Stimulated activated CD4-positive, alpha-beta T cell treated with anti-CD3 and anti-CD28 coated beads, Interleukin-15, amount 100 ng/mL, for 1 hour (primary cell): ENCODE results near the gene NUTM2D.
A peak's percentile ranks its signal among the peaks of the same experiment; 100 is the strongest.
"Not testable (repeated sequence)": the region's sequence is repeated elsewhere in the genome, so short reads cannot be mapped to it uniquely, and the experiment has no call there.

Experiments used
- DNase-seq, 2 donors: peaks; one replicate each; pipeline ENCODE4 v3.0.0-alpha.2; 2020; ENCODE audit warnings: low read depth in 1 of 2, low spot score in 1 of 2

NUTM2D gene

GRCh38 chr10:87357444-87357843, at the start of gene NUTM2D:
Gene NUTM2D (plus strand): TSS chr10:87357744. CDS start chr10:87358266, 522 bp downstream.
- DNase-seq: not testable (repeated sequence)

- not testable (repeated sequence) for DNase-seq
Observed at GRCh38 chr10:87308702-87309101, 48.8 kb upstream of the NUTM2D start.

- not testable (repeated sequence) for DNase-seq
Observed at GRCh38 chr10:87309657-87310056, 47.9 kb upstream of the NUTM2D start.

DNA sequence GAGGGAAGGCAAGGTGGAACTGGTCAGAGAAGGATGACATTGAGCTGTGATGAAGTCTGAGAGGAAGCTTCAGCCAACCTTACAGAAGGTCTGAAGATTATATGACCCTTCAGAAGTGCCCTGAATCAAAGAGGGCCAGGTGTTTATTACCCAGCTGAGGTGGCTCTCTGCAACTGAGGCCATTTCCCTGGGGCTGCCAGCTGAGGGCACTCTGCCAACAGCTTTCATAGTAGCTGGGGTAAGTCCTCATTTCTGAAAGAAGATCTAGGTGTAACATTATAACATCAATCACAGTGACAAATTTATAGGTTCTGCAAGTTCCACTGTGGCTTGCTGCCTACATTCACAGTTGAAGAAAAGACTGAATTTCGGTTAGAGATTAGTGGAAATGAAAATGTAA, 46.0 kb upstream of the NUTM2D start:
- not testable (repeated sequence) for DNase-seq

DNA sequence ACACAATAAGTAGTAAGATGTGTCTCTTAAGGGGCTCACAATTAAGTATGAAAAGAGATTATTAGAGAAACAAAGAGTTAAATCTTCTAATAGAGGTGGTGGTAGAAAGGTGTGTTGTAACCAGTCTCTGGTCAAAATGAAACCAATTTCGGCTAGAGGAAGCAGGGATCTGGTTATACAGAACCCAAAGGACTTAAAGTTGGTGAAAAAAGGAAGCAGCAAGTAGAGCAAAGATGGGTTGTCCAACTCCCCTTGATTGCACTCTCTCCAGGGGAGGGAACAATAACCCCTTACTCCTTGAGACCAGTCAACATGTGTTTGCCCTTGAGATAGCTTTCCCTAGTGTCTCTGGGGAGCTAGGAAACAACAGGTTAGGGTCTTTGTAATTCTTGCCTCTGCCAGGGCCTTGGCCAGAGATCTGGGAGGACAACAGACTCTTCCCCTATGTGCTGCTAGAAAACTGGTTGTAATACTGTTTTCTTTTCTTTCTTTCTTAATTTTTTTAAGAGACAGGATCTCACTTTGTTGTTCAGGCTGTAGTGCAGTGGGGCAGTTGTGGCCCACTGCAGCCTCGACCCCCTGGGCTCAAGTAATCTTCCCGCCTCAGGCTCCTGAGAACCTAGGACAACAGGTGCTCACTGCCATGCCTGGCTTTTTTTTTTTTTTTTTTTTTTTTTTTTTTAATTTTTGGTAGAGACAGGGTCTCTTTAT, 43.7 kb upstream of the NUTM2D start:
- DNase-seq: not testable (repeated sequence)

- not testable (repeated sequence) for DNase-seq
Observed at GRCh38 chr10:87314360-87314973, 43.1 kb upstream of the NUTM2D start.

- not testable (repeated sequence) for DNase-seq
Observed at GRCh38 chr10:87321505-87321904, 36.0 kb upstream of the NUTM2D start.

GRCh38 chr10:87324559-87324958, 33.0 kb upstream of the NUTM2D start:
- not testable (repeated sequence) for DNase-seq

GRCh38 chr10:87327958-87328357, 29.6 kb upstream of the NUTM2D start:
- DNase-seq: not testable (repeated sequence)

DNA sequence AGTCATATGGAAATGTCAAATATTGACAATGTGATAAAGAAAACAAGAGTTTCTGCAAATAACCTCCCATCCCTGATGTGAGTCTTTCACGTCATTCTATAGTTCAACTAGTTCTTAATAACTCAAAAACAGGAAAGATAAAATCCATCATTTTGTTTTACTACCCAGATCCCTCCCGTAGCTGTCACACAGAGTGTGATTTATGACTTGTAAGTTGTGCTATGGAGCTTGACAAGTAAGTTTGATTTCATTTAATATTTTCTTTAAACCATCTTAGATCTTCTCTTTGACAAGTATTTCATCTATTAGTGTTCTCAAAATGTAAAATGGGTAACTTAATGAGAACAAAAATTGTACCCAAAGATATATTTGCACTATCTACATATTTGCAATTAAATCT, 28.4 kb upstream of the NUTM2D start:
- not testable (repeated sequence) for DNase-seq

DNA sequence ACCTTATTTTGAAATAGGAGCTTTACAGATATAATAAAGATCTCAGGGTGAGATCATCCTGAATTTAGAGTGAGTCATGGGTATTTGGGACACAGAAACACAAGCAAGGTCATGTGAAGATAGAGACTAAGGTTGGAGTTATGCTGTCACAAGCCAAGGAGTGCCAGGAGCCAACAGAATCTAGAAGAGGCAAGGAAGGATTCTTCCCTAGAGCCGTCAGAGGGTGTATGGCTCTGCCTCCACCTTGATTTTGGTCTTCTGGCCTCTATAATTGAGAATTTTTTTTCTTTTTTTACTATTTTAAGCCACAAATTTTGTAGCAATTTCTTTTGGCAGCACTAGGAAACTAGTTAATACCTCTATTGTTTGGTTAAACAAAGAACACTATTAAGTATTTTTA, 24.9 kb upstream of the NUTM2D start:
- not testable (repeated sequence) for DNase-seq

DNA sequence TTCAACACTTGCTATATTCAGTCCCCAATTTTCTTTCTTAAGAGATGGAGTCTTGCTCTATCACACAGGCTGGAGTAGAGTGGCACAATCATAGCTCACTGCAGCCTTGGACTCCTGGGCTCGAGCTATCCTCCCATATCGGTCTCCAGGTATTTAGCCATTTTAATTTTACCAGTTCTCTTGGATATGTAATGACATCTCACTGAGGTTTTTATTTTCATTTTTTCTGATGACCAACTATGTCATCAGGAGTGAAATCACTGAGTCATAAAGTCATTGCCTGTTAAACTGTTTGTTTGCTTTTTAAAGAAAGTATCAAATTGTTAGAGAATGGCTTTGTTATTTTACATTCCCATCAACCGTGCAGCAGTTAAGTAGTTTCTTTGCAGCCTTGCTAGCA, 17.1 kb upstream of the NUTM2D start:
- not testable (repeated sequence) for DNase-seq

DNA sequence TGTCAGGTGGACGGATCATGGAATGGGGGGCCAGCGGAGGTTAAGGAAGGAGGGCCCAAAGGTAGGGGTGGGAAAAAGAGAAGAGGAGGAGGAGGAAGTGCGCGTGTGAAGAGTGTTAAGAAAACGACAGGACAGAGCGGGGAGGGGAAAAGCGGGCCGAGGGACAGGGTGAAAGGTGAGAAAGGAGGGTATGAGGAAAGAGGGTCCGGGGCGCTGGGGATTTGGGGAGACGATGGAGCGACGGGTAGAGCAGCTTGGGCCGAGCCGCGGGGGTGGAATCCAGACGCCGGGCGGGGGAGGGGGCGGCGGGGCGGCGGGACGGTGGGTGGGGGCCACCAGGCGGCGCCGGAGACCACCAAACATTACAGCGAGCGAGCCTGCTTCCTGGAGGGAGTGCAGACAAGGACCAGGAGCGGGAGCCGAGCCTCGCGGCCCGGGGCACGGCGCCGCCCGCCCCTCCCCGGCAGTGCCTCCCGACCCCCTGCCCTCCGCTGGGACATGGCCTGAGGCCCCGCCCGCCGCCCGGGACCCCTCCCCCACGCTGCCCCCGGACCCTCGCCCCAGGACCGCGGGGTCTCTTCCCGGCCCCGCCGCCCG, 15.9 kb upstream of the NUTM2D start:
- DNase-seq: peak in 1 of 2 donors; percentile 0

DNA sequence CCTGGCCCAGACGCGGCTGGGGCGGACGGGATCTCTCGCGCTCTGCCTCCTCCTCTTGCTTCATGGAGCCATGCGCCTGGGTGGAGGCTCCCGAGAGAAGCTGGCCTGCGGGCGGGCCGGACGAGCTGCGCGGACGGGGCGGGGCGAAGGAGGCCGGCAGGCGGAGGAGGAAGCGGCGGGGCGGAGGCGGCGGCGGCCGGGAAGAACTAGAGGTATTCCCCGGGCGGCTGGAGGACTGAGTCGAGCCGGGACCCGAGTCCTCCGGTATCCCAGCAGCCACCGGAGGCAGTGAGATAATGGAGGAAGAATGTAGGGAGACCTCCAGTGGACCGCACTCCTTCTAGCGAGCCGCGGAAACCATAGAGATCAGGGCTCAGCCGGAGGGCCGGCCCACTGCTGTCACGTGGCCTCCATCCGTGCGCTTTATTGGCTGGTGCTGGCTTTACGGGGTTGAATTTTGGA, 15.3 kb upstream of the NUTM2D start:
- peak; percentile 58 to 63 for DNase-seq

GRCh38 chr10:87342711-87343258, 14.8 kb upstream of the NUTM2D start:
- DNase-seq: peak; percentile 67 to 75

- not testable (repeated sequence) for DNase-seq
Observed at GRCh38 chr10:87345743-87346142, 11.8 kb upstream of the NUTM2D start.

DNA sequence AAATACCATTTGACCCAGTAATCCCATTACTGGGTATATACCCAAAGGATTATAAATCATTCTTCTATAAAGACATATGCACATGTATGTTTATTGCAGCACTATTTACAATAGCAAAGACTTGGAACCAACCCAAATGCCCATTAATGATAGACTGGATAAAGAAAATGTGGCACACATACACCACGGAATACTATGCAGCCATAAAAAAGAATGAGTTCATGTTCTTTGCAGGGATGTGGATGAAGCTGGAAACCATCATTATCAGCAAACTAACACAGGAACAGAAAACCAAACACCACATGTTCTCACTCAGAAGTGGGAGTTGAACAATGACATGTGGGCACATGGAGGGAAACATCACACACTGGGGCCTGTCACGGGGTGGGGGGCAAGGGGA, 7.4 kb upstream of the NUTM2D start:
- not testable (repeated sequence) for DNase-seq

DNA sequence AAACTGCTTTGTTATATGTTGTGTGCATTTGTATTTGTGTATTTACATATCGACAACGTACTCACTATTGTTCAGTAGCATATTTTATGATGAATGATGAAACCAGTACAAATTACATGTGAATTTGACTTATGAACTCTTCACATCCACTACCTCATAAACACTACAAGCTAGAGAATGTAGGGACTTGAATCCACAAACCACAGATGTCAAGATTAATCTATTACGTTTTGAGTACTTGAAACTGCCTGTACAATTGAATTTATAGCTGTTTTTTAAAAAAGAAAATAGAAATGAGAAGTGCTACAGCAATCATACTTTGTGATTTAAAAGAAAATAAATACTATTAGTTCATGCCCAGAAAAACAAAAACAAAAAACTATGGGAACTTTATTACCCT, 4.7 kb upstream of the NUTM2D start:
- DNase-seq: not testable (repeated sequence)

GRCh38 chr10:87355110-87355509, 2.4 kb upstream of the NUTM2D start:
- not testable (repeated sequence) for DNase-seq

DNA sequence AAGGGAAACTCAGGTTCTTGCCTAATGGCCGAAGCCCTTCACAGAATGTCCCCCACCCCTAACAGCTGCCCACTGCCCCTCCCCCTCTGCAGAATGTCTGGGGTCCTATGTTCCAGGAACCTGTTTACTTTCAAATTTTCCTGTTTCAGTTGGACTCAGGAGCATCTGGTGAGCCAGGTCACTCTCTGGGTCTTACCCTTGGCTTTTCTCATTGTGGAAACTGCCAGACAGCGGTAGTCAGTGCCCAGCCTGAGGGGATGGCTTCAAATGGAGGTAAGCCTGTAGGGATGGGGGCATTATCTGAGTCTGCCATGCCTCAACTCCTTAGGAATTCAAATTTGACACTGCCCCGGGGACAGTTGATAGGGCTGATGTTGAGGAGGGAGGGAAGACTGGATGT, 615 bp downstream of the NUTM2D start:
- DNase-seq: not testable (repeated sequence)

DNA sequence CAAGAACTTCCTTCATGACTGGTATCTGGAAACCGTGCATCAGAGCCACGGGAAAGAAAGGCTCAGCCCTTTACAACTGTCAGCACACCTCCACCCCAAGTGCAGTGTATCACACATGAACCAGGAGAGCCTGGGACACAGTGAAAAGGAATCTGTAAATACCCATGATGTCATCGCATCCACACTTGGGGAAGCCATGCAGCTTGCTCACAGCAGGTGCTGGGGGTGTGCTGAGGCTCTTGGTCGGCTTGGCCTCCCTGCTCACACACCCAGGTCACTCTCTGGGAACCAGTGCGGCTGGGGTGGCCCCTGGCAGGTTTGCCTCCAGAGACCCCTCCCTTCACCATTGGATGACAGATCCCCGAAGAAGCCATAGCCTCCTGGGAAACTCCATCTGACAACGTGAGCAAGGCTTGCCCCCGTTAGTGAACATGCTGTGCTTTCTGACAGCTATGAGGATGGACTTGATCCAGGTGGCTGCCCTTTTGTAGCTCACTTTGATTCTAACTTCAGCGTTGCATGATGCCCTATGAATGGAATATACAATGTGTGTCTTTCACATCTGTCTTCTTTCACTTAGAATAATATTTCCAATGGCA, 12.1 kb downstream of the NUTM2D start:
- not testable (repeated sequence) for DNase-seq
